Neural crest cell (in vitro differentiated cells): ENCODE results near the gene MORN3. TPM values are rescaled to one million over a fixed set of nuclear protein-coding genes. Genes with fewer than 3 reads are reported as not detected.
"Not testable (repeated sequence)": the region's sequence is repeated elsewhere in the genome, so short reads cannot be mapped to it uniquely, and the experiment has no call there.

Experiments used
- DNase-seq: peaks from one replicate; pipeline ENCODE4 v3.0.0; 2021; ENCODE audit warnings: low read depth, mixed read lengths, low spot score
- H3K27ac Mint-ChIP-seq: one replicate; pipeline ENCODE4 v1.8.0; 2021; ENCODE audit warnings: mild to moderate bottlenecking, mixed read lengths; ENCODE audit not compliant: unreplicated experiment
- H3K27me3 Mint-ChIP-seq: 2 replicates; pipeline ENCODE4 v1.8.0; 2021; ENCODE audit warnings: low read depth, mild to moderate bottlenecking, mixed read lengths
- H3K36me3 Mint-ChIP-seq: 2 replicates; pipeline ENCODE4 v1.8.0; 2021; ENCODE audit warnings: low read depth, mild to moderate bottlenecking, mixed read lengths
- H3K4me1 Mint-ChIP-seq: 2 replicates; pipeline ENCODE4 v1.8.0; 2021; ENCODE audit warnings: mixed read lengths
- H3K4me3 Mint-ChIP-seq: one replicate; pipeline ENCODE4 v1.8.0; 2021; ENCODE audit warnings: mild to moderate bottlenecking, mixed read lengths
- H3K9me3 Mint-ChIP-seq: 2 replicates; pipeline ENCODE4 v1.8.0; 2021; ENCODE audit warnings: mixed read lengths
- long read RNA-seq: library from polyadenylated mRNA; unstranded; transcript quantifications from one replicate; pipeline ENCODE4 v2.0.0, GENCODE V29; 2020
- total RNA-seq: library from RNA; stranded (reverse); gene quantifications from 2 replicates; pipeline ENCODE4 v1.2.1, GENCODE V29; 2021
- TF ChIP-seq, protein P1 (sequence below): fragments of 200-600 bp; sonication (generic); conservative IDR thresholded peaks from 2 replicates; pipeline ENCODE4 v1.5.0; 2021; ENCODE audit warnings: antibody characterized with exemption, mild to moderate bottlenecking

Gene MORN3, protein sequence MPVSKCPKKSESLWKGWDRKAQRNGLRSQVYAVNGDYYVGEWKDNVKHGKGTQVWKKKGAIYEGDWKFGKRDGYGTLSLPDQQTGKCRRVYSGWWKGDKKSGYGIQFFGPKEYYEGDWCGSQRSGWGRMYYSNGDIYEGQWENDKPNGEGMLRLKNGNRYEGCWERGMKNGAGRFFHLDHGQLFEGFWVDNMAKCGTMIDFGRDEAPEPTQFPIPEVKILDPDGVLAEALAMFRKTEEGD
- total RNA-seq = 0.57 and 0.63 TPM in 2 replicates
- long read RNA-seq = 0 reads

- TF ChIP-seq, protein P1, sequence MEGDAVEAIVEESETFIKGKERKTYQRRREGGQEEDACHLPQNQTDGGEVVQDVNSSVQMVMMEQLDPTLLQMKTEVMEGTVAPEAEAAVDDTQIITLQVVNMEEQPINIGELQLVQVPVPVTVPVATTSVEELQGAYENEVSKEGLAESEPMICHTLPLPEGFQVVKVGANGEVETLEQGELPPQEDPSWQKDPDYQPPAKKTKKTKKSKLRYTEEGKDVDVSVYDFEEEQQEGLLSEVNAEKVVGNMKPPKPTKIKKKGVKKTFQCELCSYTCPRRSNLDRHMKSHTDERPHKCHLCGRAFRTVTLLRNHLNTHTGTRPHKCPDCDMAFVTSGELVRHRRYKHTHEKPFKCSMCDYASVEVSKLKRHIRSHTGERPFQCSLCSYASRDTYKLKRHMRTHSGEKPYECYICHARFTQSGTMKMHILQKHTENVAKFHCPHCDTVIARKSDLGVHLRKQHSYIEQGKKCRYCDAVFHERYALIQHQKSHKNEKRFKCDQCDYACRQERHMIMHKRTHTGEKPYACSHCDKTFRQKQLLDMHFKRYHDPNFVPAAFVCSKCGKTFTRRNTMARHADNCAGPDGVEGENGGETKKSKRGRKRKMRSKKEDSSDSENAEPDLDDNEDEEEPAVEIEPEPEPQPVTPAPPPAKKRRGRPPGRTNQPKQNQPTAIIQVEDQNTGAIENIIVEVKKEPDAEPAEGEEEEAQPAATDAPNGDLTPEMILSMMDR = no peak
- no peaks in the 10 kb centered on the region for H3K27me3 Mint-ChIP-seq
- peak within 1 kb of the TSS; percentile 31 for H3K4me3 Mint-ChIP-seq
- peaks cover 5% of the 10 kb centered on the region for H3K4me1 Mint-ChIP-seq
- no peaks in the 10 kb centered on the region for H3K9me3 Mint-ChIP-seq
- peak within 1 kb of the TSS; percentile 43 for H3K27ac Mint-ChIP-seq
- no peaks in the 10 kb centered on the region for H3K36me3 Mint-ChIP-seq
- DNase-seq = no peak
These were observed at the start of gene MORN3 for GRCh38 chr12:121669521-121669900. Gene MORN3, minus strand, starts transcription at chr12:121669654. Its CDS starts 171 bp downstream, at chr12:121669483.

DNA sequence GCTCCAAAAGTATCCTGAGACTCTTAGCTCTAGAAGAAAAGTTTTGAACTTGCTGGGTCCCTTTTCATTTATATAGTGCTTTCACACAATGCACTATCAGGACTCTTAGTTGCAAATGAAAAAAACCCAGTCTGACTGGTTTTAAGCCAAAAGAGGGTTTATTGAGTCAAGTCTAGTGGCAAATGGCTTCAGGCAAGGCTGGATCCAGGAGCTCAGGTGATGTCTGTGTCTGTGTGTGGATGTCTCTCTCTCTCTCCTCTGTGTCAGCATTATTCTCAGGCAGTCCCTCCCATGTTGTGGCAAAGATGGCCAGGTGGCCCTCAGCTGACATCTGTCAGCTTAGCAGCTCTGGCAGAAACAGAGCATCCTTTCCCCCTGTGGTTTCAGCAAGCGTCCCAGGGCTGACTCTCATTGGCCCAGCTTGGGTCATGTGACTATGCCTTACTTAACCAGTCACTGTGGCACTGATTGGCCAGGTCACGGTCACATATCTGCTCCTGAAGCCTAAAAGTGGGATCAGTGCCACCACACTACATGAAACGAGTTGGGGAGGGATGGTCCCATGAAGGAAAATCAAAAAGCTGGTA is 49.3 kb upstream of the MORN3 start:
- TF ChIP-seq, protein P1 = no peak
- no peak for DNase-seq
- no peak overlapping the region for H3K4me3 Mint-ChIP-seq
- H3K36me3 Mint-ChIP-seq = no peaks in the 10 kb centered on the region
- no peaks in the 10 kb centered on the region for H3K9me3 Mint-ChIP-seq
- no peak overlapping the region for H3K27ac Mint-ChIP-seq
- no peaks in the 10 kb centered on the region for H3K27me3 Mint-ChIP-seq
- H3K4me1 Mint-ChIP-seq = peaks cover 31% of the 10 kb centered on the region

- Mint-ChIP-seq H3K4me3 (no peak overlapping the region), H3K27ac (peak overlapping the region; percentile 81), H3K9me3 (no peaks in the 10 kb centered on the region), H3K36me3 (no peaks in the 10 kb centered on the region), H3K4me1 (peaks cover 40% of the 10 kb centered on the region), H3K27me3 (no peaks in the 10 kb centered on the region)
- TF ChIP-seq, protein P1 = no peak
- DNase-seq = no peak
These were observed 47.7 kb upstream of the MORN3 start for GRCh38 chr12:121717041-121717699.

DNA sequence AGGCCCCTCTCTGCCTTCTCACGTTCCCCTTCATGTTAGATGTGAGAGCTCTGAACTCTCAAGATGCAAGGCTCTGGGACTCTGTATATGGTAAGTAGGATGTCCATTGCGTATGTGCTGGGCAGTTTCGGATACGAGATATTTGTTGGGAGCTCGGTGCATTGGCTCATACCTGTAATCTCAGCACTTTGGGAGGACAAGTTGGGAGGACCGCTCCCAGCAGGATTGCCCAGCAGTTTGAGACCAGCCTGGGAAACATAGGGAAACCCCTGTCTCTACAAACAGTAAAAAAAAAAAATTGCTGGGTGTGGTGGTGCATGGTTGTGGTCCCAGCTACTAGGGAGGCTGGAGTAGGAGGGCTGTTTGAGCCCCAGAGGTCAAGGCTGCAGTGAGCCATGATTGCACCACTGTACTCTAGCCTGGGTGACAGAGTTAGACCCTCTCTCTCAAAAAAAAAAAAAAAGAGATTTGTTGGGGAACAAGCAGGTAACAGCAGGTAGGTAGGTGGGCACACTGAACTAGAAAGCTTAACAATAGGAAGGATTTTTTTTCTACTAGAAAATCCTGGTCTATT is 46.5 kb upstream of the MORN3 start:
- peaks cover 47% of the 10 kb centered on the region for H3K4me1 Mint-ChIP-seq
- no peak overlapping the region for H3K27ac Mint-ChIP-seq
- DNase-seq = no peak
- no peaks in the 10 kb centered on the region for H3K9me3 Mint-ChIP-seq
- peak overlapping the region; percentile 36 for H3K4me3 Mint-ChIP-seq
- H3K27me3 Mint-ChIP-seq = no peaks in the 10 kb centered on the region
- no peaks in the 10 kb centered on the region for H3K36me3 Mint-ChIP-seq
- TF ChIP-seq, protein P1 = no peak

DNA sequence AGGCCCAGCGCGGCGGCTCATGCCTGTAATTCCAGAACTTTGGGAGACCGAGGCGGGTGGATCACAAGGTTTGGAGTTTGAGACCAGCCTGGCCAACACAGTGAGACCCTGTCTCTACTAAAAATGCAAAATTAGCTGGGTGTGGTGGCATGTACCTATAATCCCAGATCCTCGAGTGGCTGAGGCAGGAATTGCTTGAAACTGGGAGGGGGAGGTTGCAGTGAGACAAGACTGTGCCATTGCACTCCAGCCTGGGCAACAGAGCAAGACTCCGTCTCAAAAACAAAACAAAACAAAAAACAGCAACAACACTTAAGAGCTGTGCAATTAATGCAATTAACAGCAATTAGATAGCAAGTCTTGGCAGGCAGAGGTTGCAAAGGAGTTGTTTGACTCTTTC is 45.6 kb upstream of the MORN3 start:
- Mint-ChIP-seq H3K4me3 (peak overlapping the region; percentile 80), H3K4me1 (peaks cover 45% of the 10 kb centered on the region)
- not testable (repeated sequence) for H3K36me3 Mint-ChIP-seq, H3K27ac Mint-ChIP-seq, H3K27me3 Mint-ChIP-seq, H3K9me3 Mint-ChIP-seq, DNase-seq
